AG08395 (cell line): ENCODE data around the gene CD1D.
A peak's percentile ranks its signal among the peaks of the same experiment; 100 is the strongest.
"Not testable (repeated sequence)": the region's sequence is repeated elsewhere in the genome, so short reads cannot be mapped to it uniquely, and the experiment has no call there.

ENCODE experiments used
- DNase-seq: peaks from one replicate; pipeline ENCODE4 v3.0.0; 2012; ENCODE audit warnings: mixed read lengths, low spot score

Gene CD1D

DNA sequence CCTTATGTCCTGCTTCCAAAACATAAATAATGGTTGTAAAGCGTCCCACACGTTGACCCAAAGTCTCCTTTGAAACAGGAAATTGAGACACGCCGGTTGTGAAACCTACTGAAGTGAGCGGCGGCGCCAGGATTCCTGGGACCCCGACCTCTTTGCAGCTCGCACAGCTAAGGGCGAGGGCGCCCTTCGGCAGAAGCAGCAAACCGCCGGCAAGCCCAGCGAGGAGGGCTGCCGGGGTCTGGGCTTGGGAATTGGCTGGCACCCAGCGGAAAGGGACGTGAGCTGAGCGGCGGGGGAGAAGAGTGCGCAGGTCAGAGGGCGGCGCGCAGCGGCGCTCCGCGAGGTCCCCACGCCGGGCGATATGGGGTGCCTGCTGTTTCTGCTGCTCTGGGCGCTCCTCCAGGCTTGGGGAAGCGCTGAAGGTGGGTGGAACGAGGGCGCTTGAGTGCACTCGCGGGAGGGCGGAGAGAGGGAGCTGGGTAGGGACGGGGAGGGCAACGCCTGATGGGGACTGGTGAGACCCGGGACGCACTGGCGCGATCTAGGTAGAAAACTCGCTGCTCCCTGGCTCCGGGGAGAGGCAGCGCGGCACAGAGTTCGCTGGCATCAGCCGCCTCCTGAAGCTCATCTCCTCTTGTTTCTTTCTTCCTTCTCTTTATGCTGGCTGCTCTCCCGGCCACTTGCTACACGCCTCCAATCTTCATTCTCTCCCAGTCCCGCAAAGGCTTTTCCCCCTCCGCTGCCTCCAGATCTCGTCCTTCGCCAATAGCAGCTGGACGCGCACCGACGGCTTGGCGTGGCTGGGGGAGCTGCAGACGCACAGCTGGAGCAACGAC is at the start of gene CD1D:
CD1D (plus strand) TSS at position 155 of the 836 bp plus-strand sequence; CDS start at position 362, 207 bp downstream.
- no peak for DNase-seq

DNA sequence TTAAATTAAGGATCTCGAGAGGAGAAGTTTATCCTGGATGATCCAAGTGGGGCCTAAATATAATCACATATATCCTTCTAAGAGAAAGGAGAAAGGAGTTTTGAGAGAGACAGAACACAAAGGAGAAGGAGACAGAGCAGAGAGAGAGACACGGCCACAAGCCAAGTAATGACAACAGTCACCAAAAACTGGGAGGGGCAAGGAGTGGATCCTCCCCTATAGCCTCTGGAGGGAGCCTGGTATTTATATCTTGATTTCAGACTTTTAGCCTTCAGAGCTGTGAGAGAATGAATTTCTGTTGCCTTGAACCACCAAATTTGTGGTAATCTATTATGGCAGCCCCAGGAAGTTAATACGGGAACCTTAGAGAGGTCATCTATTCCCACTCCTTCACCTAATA is 49.5 kb upstream of the CD1D start:
- DNase-seq = no peak

DNA sequence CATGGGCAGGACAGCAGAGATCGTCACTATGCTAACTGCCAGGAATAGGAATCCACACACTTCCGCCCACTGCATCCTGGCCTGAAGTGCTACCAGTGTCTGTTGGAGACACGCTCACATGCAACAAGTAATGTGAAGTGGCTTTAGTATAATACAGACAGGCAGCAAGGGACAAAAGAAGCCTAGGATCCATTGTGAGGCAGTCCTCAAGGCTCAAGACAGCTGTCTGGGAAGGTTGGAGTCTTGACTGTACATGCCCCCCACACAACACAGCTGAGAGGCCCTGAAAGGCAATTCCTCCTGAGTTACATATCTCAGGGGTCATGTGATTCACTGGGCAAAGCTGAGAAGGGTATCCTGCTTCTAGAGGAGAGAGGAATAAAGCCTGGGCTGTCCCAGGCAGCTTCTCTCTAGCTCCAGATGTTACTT is 39.9 kb upstream of the CD1D start:
- no peak for DNase-seq

DNA sequence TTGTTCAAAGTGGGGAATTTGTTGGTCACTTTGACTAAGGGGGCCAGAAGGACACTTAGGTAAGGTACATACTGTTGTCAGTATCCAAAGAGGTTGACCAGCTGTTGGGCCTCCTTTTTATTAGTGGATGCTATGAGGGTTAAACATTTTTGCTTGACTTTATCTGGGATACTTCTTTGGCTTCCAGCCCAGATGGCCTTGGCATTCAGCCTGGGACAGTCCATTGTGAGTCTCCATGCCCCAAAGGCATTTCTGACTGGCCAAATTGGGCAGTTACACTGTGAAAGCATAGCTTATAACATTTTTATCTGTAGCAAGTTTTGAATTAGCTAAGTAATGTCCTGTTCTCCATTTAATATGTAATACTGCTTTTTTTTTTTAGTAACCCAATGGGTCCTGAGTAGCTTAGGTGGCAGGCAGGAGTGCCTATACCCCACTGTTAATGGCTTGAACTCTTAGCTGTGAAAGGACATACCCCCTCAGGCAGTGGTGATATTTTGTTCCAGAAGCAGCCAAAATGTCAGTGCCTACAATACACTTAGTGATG is 35.4 kb upstream of the CD1D start:
- DNase-seq = peak; percentile 34

DNA sequence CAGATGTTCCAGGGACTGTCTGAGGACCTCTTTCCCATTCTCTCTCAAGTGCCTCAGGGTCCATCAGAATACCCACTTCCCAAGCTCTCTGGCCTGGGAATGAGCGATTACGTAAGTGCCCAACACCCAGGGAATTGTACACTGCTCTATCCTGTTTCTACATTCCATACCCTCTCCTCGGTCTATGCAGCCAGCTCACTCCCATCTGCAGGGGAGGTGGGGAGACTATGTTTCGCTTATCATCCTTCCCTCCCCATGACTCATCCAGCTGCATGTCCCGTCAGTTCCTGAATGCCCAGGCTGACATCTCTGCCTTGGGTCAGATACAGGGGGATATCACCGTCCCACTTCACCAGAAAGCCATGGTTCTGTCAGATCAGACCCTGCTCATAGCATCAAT is 34.5 kb upstream of the CD1D start:
- DNase-seq = no peak

DNA sequence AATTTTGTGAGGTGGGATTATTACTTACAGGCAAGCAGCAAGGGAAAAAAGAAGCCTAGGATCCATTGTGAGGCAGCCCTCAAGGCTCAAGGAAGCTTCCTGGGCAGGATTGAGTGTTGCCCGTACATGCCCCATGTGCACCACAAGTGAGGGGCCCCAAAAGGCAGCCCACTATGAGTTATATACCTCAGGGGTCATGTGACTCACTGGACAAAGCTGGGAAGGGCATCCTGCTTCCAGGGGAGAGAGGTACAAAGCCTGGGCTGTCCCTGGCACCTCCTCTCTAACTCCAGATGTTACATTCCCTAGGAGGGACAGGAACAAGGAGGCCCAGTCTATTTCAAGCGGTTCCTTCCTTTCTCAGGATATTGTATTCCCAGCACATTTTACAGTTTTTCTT is 34.0 kb upstream of the CD1D start:
- DNase-seq = no peak

DNA sequence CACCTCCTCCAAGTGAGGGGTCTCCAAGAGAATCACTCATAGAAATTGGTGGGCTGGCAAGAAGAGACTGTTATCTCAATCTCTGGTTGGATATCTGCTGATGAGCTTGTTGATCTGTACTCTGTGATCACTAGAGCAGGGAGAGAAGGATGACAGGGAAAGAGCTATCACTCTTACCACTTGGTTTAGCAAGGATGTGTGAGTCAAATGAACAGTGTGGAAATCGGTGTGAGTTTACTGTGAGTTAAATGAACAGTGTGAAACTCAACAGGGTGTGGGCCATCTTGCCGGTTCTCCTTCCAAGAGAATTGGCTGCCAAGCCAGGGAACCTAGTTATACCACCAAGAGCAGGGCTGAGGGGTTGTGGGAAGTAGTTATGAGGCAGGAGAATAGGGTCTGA is 33.3 kb upstream of the CD1D start:
- no peak for DNase-seq

DNA sequence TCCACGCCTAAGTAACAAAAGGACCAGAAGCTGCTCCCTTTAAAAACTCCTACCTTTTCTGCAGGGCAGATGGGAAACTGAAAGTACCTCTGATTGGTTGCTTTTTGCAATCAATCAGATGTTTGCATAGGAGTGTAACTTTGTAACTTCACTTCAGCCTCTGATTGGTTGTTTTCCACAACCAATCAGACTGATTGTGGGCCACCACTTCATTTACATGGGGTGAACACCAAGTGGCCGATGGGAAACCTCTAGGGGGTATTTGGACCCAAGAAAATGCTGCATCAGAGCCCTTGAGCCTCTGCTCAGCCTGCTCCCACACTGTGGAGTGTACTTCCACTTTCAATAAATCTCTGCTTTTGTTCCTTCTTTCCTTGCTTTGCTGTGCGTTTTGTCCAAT is 32.8 kb upstream of the CD1D start:
- no peak for DNase-seq

DNA sequence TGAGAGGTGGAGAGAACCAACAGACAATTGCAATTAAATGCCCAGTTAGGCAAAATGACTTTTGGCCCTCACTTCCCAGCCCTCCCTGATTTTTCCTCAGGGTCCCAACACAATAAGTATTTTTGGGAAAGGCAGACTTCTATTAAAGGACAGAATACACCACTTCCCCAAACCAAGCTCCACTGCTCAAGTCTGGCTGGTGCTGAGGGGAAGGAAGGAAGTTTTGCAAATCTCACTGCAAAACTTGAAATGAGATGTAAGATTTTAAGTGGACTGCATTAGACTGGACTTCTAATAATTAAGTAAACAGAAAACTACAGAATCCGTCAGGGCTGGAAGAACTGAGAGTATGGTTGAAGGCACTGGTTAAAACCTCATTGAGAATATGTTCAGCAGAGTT is 32.2 kb upstream of the CD1D start:
- no peak for DNase-seq

DNA sequence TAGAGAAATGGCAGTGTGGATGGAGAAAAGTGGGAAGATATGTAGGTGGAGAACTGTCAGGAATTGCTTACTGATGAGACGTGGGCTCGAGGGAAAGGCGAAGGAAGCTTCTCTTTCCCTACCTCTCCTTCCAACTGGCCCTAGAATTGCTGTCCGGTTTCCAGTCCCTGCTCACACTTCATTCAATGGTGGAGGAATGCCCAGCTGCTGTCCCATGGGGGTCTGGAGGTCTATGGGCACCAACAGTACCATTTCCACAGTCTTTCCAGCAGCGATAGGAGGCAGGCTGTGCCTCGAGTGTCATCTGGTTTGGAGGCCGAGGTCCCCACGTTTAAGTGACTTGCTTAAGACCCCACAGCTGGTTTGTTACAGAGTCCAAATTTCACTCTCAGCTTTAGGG is 31.5 kb upstream of the CD1D start:
- peak; percentile 6 for DNase-seq

DNA sequence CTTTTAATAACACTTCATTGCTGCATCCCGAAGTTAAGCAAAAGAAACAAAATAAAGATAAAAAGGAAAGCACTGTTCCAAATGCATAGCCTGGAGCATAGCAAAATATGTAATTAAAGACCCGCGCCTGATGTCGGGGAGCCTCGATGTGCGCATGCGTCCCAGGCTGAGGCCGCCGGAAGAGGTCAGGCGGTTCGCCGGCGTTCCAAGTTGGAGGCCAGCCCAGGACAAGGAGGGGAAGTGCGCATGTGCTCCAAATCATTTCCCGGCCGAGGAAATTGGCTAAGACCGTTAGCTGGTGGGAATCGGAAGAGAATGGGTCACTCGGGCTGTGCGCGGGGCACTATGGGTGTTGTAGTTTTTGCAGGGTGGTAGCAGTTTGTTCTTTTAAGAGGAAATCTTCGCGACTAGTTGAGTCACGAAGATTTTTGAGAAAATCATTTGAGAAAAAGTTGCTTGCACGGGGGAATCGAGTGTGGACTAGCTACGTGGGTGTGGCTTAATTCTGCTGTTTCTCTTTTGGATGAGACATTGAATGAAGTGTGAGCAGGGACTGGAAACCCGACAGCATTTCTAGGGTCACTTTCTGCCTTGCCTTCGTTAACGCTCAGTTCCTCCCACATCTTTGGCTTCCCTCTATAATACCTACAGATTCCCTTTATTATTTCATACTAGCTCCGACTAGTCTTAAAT is 31.0 kb upstream of the CD1D start:
- DNase-seq = peak; percentile 99

DNA sequence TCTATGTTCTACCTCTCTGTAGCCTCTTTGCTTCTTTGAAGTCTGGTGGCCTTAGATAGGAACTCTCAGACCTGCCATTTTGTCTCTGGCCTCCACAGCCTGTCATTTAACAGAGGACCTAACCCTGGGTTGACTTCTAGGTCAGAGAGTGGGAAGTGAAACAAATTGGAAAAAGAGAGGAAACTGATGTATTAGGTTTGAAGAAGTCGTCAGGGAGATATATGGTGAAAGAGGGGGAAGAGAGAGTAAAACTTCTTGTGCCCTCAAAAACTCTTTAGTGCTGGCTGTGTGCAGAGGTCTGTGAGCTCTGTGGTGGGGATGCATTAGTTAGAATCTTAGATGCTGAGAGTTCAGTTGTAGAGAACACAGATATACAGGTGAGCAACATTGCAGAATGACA is 30.2 kb upstream of the CD1D start:
- no peak for DNase-seq

DNA sequence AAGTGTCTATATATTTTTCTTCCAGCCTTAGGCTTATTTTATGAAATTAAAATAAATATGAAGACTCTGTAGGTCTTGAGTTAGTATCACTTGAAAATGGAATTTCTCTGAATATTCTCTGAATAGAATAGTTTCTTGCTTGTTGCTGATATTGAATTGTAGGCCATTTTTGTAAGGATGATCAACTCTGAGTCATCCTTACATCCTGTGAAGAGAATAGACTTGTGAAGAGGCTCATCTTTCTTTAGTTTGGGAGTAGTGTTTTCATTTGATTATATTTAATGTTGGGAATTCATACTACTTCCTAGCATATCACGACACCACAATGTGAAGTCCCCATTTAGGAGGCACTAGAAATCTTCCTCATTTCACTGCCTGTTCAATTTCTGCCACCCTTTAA is 27.5 kb upstream of the CD1D start:
- DNase-seq = no peak

DNA sequence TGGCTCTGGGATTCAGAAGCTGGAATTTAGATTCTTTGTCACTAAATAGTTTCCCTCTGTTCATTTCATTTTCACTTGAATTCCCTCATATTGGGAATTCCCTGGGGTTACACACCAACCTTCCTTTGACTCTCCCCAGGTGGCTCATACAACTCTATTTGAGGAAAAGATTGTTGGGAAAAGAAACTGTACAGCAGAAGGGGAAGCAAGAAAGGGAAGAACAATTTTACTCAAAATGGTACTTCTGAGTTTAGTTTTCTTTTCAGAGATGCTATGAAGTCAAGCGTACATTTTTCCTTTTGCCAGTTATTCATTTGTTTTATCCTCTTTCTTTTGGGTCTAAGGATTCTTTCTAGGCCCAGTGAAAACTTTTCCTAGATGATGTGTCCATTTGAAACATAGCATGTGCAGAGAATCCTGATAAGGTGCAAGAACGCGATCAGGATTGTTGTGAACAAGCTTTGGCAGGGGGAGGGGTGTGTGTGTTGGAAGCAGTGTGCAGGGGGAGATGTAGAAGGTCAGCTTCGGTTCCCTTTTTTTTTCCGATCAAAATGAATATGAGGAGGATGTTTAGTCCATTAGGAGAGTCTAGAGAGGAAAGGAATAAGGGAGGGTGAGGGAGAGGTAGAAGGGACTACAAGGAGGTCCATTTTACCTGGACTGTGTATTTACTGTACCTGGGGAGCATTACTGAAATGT is 26.8 kb upstream of the CD1D start:
- no peak for DNase-seq

DNA sequence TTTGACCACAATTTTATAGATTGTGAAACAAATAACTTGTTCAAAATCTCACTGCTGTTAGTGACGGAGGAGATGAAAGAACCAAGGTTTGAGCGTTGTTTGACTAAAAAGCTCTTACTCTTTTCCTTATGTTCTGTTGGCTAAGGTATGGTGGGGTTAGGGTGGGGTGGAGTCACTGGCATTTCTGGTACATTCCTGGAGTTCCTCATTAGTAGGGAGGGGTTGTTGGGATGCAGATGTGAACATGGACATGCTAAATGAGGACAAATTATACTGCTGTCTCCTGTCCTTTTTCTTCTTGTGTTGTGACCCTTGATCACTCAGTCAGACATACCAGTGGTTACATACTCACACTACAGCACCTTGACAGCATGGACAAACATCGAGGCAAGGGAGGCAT is 26.2 kb upstream of the CD1D start:
- no peak for DNase-seq

DNA sequence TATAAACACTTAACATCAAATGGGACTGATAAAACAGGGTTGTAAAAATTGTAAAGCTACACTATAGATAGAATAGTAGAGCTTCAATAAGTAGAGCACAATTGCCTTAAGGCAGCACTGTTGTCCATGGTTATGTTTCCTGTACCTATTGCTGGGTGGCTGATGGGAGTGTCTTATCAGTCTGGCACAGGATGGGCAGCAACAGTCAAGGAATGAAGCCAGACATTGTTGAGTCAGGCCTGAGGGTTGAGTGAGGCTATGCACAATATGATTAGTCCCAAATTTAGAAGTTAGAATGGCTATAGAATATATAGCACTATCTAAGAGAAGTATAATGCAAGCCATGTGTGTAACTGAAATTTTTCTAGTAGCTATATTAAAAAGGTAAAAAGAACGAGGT is 25.0 kb upstream of the CD1D start:
- DNase-seq = no peak

DNA sequence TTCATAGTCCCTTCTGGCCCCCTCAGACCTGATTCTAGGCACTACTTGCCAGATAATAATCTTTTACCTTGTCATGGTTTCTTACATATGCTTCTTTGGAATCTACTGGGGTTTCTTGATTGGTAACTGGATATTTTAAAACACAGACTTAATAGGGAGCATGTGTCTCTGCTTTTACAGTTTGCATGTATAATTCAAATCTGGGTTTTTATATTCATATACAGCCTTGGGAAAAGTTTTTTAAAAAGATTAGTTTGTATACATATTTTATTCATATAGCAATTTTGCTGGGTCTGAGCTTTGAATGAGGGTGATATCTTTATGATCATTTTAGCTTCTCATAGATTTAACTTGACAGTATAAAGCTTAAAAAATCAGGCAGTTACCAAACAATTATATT is 21.1 kb upstream of the CD1D start:
- no peak for DNase-seq

DNA sequence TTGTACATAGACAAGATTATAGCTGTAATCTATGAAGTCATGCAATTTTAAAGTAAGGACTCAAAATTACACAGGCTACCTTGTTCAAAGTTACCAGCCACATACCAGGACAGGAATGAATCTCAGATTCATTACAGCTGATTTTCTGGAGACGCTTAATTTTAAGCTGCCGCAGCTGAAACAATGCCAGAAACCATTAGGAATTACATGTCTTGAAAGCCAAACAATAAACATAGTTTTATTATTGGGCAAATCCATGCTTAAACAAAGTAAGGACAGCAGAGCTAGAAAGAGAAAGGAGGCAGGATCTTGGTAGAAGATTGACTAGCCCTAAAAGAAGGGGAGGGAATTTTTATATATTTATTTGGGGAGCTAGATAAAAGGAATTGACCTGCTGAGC is 19.2 kb upstream of the CD1D start:
- no peak for DNase-seq

DNA sequence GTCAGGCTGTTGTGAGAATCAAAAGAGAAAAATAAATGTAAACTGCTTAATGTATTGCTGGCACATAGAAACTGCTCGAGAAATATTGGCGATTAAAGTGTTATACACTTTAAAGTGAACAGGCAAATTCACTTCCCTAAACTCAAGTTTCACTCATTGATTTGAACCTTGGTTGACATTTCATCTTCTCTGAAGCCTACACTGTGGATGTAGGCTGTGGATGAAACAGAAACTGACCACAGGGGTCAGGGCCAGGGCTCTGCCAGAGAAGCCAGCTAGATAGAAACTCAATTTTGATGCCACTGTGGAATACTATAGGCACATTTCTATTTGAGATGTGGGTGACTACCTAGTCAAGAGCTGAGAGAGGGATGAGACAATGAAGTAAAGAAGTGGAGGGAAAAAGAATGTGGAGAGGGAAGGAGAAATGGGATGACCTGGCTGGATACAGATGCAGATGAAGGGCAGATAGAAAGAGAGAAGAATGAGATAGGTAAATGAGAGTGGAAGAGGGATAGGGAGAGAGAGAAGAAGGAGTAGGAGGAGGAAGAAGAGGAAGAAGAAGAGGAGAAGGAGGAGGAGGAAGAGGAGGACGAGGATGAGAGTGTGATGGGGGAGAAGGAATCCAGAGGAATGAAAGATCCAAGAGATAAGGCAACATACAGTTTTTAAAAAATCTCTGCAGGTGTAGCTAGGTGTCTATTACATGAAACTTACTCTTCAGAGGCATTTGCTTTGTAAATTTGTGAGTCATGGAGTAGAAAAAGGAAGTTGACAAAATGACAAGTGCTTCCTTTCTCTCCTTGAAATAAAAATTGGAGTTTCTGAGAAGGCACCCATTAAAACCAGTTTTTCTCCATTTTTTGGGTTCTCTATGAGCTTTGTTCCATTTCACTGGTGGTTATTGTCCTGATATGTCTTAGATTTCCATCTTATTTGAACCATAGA is 17.4 kb upstream of the CD1D start:
- DNase-seq = no peak

DNA sequence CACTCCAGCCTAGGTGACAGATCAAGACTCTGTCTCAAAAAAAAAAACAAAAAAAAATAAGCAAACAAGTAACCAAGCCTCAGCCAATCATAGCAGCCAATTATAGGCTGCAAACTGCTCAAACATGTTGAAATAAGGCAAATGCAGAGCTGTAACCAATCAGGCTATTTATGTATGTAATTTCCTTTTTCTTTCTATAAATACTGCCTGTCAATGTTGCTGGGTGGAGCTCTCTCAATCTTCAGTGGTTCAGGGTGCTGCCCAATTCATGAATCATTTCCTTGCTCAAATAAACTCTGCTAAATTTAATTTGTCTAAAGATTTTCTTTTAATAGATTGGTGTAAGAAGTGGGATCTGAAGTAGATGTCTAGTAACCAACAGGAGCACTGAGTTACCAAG is 11.6 kb upstream of the CD1D start:
- DNase-seq = no peak

DNA sequence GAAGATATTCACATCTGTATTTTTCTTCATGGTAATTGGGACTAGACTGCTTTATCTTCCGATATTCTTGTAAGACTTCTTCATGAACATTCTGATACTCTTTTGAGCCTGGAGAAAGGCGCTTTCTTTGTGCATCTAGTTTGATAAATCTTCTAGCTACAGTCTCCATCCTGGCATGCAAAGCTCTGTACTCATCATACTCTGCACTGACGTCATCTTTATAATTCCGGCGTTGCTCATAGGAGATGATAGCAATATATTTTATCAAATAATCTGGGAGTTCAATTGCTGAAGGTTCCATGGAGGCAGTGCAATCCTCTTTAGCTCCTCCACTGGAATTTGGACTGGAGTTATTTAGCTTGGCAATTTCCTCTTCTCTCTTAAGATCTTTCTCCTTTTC is 4.8 kb upstream of the CD1D start:
- not testable (repeated sequence) for DNase-seq

DNA sequence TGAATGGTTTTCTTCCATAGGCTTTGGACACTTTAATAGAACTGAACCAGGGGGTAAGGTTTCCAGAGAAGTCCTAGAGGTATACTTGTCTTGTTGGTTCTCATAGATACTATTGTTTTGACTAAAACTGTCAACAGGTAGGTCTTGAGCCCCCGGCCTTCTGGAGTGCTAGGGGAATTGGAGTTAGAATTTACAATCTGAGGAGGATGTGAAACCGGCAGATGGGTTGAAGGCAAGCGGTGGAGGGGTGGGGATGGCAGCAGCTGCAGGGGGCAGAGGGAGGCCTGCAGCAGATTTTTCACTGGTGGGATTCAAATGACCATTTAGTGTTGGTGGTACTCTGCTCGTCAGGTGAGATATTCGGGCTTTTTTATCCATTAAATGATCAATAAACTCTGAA is 4.3 kb upstream of the CD1D start:
- no peak for DNase-seq
